ENCODE data around the gene WTAP.
"Not testable (repeated sequence)": the region's sequence is repeated elsewhere in the genome, so short reads cannot be mapped to it uniquely, and the experiment has no call there.

The WTAP gene

GRCh38 chr6:159701413-159701999 lies 25.8 kb upstream of the WTAP start:
- no peak overlapping the region for H3K4me3 Mint-ChIP-seq
- no peak overlapping the region for H3K27ac Mint-ChIP-seq
- H3K27me3 Mint-ChIP-seq (ENCODE audit: low read depth) = no peaks in the 10 kb centered on the region
- peaks cover 6% of the 10 kb centered on the region for H3K4me1 Mint-ChIP-seq
- peaks cover 20% of the 10 kb centered on the region for H3K36me3 Mint-ChIP-seq (ENCODE audit: low read depth)
- peaks cover 12% of the 10 kb centered on the region for H3K9me3 Mint-ChIP-seq
- TF ChIP-seq CTCF (IDR thresholded peaks at IDR 0.05; ENCODE audit: unreplicated experiment in 3 of 3) = no peak

- peaks cover 19% of the 10 kb centered on the region for H3K36me3 Mint-ChIP-seq (ENCODE audit: low read depth)
- not testable (repeated sequence) for H3K27ac Mint-ChIP-seq; H3K4me3 Mint-ChIP-seq; H3K4me1 Mint-ChIP-seq; H3K27me3 Mint-ChIP-seq (ENCODE audit: low read depth)
- H3K9me3 Mint-ChIP-seq = peaks cover 26% of the 10 kb centered on the region
Measured at GRCh38 chr6:159710603-159711002, 16.7 kb upstream of the WTAP start.

GRCh38 chr6:159712389-159712788 lies 14.9 kb upstream of the WTAP start:
- not testable (repeated sequence) for H3K27ac Mint-ChIP-seq; H3K4me1 Mint-ChIP-seq; H3K27me3 Mint-ChIP-seq (ENCODE audit: low read depth); H3K4me3 Mint-ChIP-seq
- peaks cover 11% of the 10 kb centered on the region for H3K36me3 Mint-ChIP-seq (ENCODE audit: low read depth)
- peaks cover 16% of the 10 kb centered on the region for H3K9me3 Mint-ChIP-seq

- Mint-ChIP-seq H3K9me3 (peaks cover 7% of the 10 kb centered on the region), H3K27me3 (ENCODE audit: low read depth) (no peaks in the 10 kb centered on the region), H3K36me3 (ENCODE audit: low read depth) (peaks cover 10% of the 10 kb centered on the region), H3K4me3 (no peak overlapping the region), H3K27ac (no peak overlapping the region), H3K4me1 (no peaks in the 10 kb centered on the region)
- TF ChIP-seq CTCF (IDR thresholded peaks at IDR 0.05; ENCODE audit: unreplicated experiment in 3 of 3) = no peak
Measured at GRCh38 chr6:159713984-159714383, 13.3 kb upstream of the WTAP start.

GRCh38 chr6:159714404-159714803 lies 12.9 kb upstream of the WTAP start:
- TF ChIP-seq CTCF (IDR thresholded peaks at IDR 0.05; ENCODE audit: unreplicated experiment in 3 of 3) = no peak
- Mint-ChIP-seq H3K27me3 (ENCODE audit: low read depth) (no peaks in the 10 kb centered on the region), H3K9me3 (peaks cover 5% of the 10 kb centered on the region), H3K36me3 (ENCODE audit: low read depth) (peaks cover 7% of the 10 kb centered on the region), H3K4me1 (no peaks in the 10 kb centered on the region), H3K4me3 (no peak overlapping the region), H3K27ac (no peak overlapping the region)

- TF ChIP-seq CTCF (IDR thresholded peaks at IDR 0.05; ENCODE audit: unreplicated experiment in 3 of 3) = no peak
- H3K36me3 Mint-ChIP-seq (ENCODE audit: low read depth) = peaks cover 5% of the 10 kb centered on the region
- H3K4me3 Mint-ChIP-seq = no peak overlapping the region
- H3K9me3 Mint-ChIP-seq = no peaks in the 10 kb centered on the region
- H3K27me3 Mint-ChIP-seq (ENCODE audit: low read depth) = no peaks in the 10 kb centered on the region
- H3K27ac Mint-ChIP-seq = no peak overlapping the region
- H3K4me1 Mint-ChIP-seq = no peaks in the 10 kb centered on the region
Measured at GRCh38 chr6:159715166-159715565, 12.1 kb upstream of the WTAP start.

- H3K36me3 Mint-ChIP-seq (ENCODE audit: low read depth) = peaks cover 5% of the 10 kb centered on the region
- H3K9me3 Mint-ChIP-seq = no peaks in the 10 kb centered on the region
- TF ChIP-seq CTCF (IDR thresholded peaks at IDR 0.05; ENCODE audit: unreplicated experiment in 3 of 3) = no peak
Measured at GRCh38 chr6:159715605-159716004, 11.7 kb upstream of the WTAP start.

More at GRCh38 chr6:159715605-159716004, 11.7 kb upstream of the WTAP start:
- H3K4me3 Mint-ChIP-seq = no peak overlapping the region
- no peaks in the 10 kb centered on the region for H3K27me3 Mint-ChIP-seq (ENCODE audit: low read depth)
- H3K27ac Mint-ChIP-seq = no peak overlapping the region
- no peaks in the 10 kb centered on the region for H3K4me1 Mint-ChIP-seq

All from nephron (organoid).